H1 (cell line): ENCODE results near the gene LRIT2. TPM values are rescaled to one million over a fixed set of nuclear protein-coding genes. Genes with fewer than 3 reads are reported as not detected.

Experiments used
- CTCF ChIA-PET: fragments of 300-600 bp; sonication (Branson Sonifier 250); formaldehyde crosslinking; loops from one replicate; lab custom pipeline; 2021; ENCODE audit not compliant: partially characterized antibody; lab: Charles Lee
- POLR2A ChIA-PET: fragments of 300-600 bp; sonication (Branson Sonifier 250); formaldehyde crosslinking; loops from one replicate; lab custom pipeline; 2021; ENCODE audit warnings: inconsistent platforms; ENCODE audit not compliant: partially characterized antibody; lab: Charles Lee
- DNase-seq, 2 experiments: peaks; one replicate each; pipeline versions ENCODE4 v3.0.0 to v3.0.0-alpha.2; 2010 to 2022; ENCODE audit warnings: low spot score in 2 of 2, low read depth in 1 of 2, mixed read lengths in 1 of 2
- FAIRE-seq: peaks from 2 replicates; lab custom pipeline; 2011; peaks lifted over from hg19 to GRCh38; lab: Jason Lieb, UNC
- H2AFZ ChIP-seq: 2 replicates; pipeline ENCODE4 v1.8.1; 2012; ENCODE audit warnings: low read length, inconsistent platforms
- H2AK5ac ChIP-seq: 2 replicates; pipeline ENCODE4 v1.6.1; 2013; ENCODE audit warnings: low read depth, low read length
- H2BK120ac ChIP-seq: replicated peaks from 2 replicates; pipeline ENCODE3; 2013; ENCODE audit warnings: low read depth, low read length, inconsistent platforms
- H2BK12ac ChIP-seq: 2 replicates; pipeline ENCODE4 v1.6.1; 2013; ENCODE audit warnings: low read depth, low read length
- H2BK15ac ChIP-seq: 2 replicates; pipeline ENCODE4 v1.6.1; 2013; ENCODE audit warnings: low read length
- H2BK20ac ChIP-seq: 2 replicates; pipeline ENCODE4 v1.6.1; 2013; ENCODE audit warnings: low read length
- H2BK5ac ChIP-seq: 2 replicates; pipeline ENCODE4 v1.6.1; 2013; ENCODE audit warnings: low read depth, low read length
- H3K14ac ChIP-seq: 2 replicates; pipeline ENCODE4 v1.6.1; 2013; ENCODE audit warnings: inconsistent platforms; ENCODE audit not compliant: insufficient read length
- H3K18ac ChIP-seq: 2 replicates; pipeline ENCODE4 v1.6.1; 2013; ENCODE audit warnings: low read length; ENCODE audit errors: extremely low read depth
- H3K23ac ChIP-seq: 2 replicates; pipeline ENCODE4 v1.6.1; 2013; ENCODE audit warnings: inconsistent platforms; ENCODE audit not compliant: insufficient read length
- H3K23me2 ChIP-seq: 2 replicates; pipeline ENCODE4 v1.6.1; 2013; ENCODE audit warnings: low read depth, low read length
- H3K27ac ChIP-seq: 2 replicates; pipeline ENCODE4 v1.6.1; 2011; ENCODE audit warnings: low read depth, low read length, inconsistent platforms
- H3K27me3 ChIP-seq, 4 experiments: replicated peaks in 1 of 4; 1 replicate in 1 of 4; 2 replicates in 3 of 4; pipeline versions ENCODE4 v1.6.1 to v1.8.1; 2011 to 2013; ENCODE audit warnings: low read length in 3 of 4, mild to moderate bottlenecking in 3 of 4, inconsistent platforms in 2 of 4, mixed read lengths in 2 of 4, moderate library complexity in 1 of 4; ENCODE audit not compliant: control insufficient read depth in 3 of 4, insufficient read depth in 3 of 4; ENCODE audit errors: extremely low read depth in 1 of 4
- H3K36me3 ChIP-seq, 4 experiments: 2 replicates each; pipeline versions ENCODE4 v1.6.1 to v1.8.1; 2011 to 2013; ENCODE audit warnings: mild to moderate bottlenecking in 4 of 4, low read length in 3 of 4, moderate library complexity in 2 of 4, control low read depth in 1 of 4, inconsistent platforms in 1 of 4; ENCODE audit not compliant: insufficient read depth in 4 of 4, control insufficient read depth in 2 of 4
- H3K4ac ChIP-seq: replicated peaks from 2 replicates; pipeline ENCODE3; 2013; ENCODE audit warnings: low read length, low read depth, mixed read lengths, inconsistent platforms; ENCODE audit not compliant: insufficient read length
- H3K4me1 ChIP-seq, 4 experiments: replicated peaks in 1 of 4; 1 replicate in 1 of 4; 2 replicates in 3 of 4; pipeline versions ENCODE4 v1.6.1 to v1.8.1; 2011 to 2013; ENCODE audit warnings: low read length in 3 of 4, inconsistent platforms in 2 of 4, mixed read lengths in 1 of 4; ENCODE audit not compliant: insufficient read depth in 4 of 4, control insufficient read depth in 3 of 4
- H3K4me2 ChIP-seq, 2 experiments: 2 replicates each; pipeline versions ENCODE4 v1.6.1 to v1.8.1; 2011 to 2013; ENCODE audit warnings: low read depth in 2 of 2, low read length in 2 of 2, control low read depth in 1 of 2, inconsistent platforms in 1 of 2, mild to moderate bottlenecking in 1 of 2; ENCODE audit not compliant: insufficient read depth in 1 of 2
- H3K4me3 ChIP-seq, 4 experiments: fragments of 200-600, 300-600 bp in 1 of 4; sonication (generic), shearing (Covaris generic), sonication (Bioruptor Twin) in 1 of 4; 2 replicates each; pipeline versions ENCODE4 v1.5.1 to v1.8.1; 2011 to 2016; ENCODE audit warnings: low read length in 4 of 4, low read depth in 3 of 4, control low read depth in 2 of 4, inconsistent platforms in 2 of 4, mild to moderate bottlenecking in 2 of 4, mixed read lengths in 1 of 4, moderate library complexity in 1 of 4; ENCODE audit not compliant: insufficient read depth in 2 of 4; ENCODE audit errors: extremely low read depth in 1 of 4
- H3K56ac ChIP-seq: replicated peaks from 2 replicates; pipeline ENCODE3; 2013; ENCODE audit warnings: low read depth, mild to moderate bottlenecking, mixed read lengths, low read length, inconsistent platforms; ENCODE audit not compliant: insufficient read length
- H3K79me1 ChIP-seq: 2 replicates; pipeline ENCODE4 v1.6.1; 2013; ENCODE audit warnings: low read depth, low read length, control low read depth
- H3K79me2 ChIP-seq, 2 experiments: 2 replicates each; pipeline versions ENCODE4 v1.6.1 to v1.8.1; 2012 to 2013; ENCODE audit warnings: low read length in 2 of 2, mild to moderate bottlenecking in 2 of 2, inconsistent platforms in 1 of 2; ENCODE audit not compliant: insufficient read depth in 2 of 2, control insufficient read depth in 1 of 2
- H3K9ac ChIP-seq, 4 experiments: replicated peaks in 1 of 4; 1 replicate in 1 of 4; 2 replicates in 3 of 4; pipeline versions ENCODE4 v1.6.1 to v1.8.1; 2011 to 2013; ENCODE audit warnings: low read depth in 3 of 4, low read length in 3 of 4, control low read depth in 2 of 4, mild to moderate bottlenecking in 2 of 4, moderate library complexity in 2 of 4, inconsistent platforms in 1 of 4; ENCODE audit errors: extremely low read depth in 1 of 4
- H3K9me3 ChIP-seq, 2 experiments: 2 replicates each; pipeline versions ENCODE4 v1.6.1 to v1.8.1; 2012 to 2013; ENCODE audit warnings: mild to moderate bottlenecking in 2 of 2, moderate library complexity in 2 of 2, control low read depth in 1 of 2, inconsistent platforms in 1 of 2, low read depth in 1 of 2, low read length in 1 of 2, mixed read lengths in 1 of 2; ENCODE audit not compliant: insufficient read depth in 2 of 2
- H4K20me1 ChIP-seq, 2 experiments: replicated peaks in 1 of 2; 2 replicates each; pipeline versions ENCODE3 to v1.8.1; 2011 to 2013; ENCODE audit warnings: inconsistent platforms in 2 of 2, low read length in 2 of 2, mild to moderate bottlenecking in 1 of 2; ENCODE audit not compliant: insufficient read depth in 2 of 2, control insufficient read depth in 1 of 2
- H4K5ac ChIP-seq: 2 replicates; pipeline ENCODE4 v1.6.1; 2013; ENCODE audit warnings: low read length, low read depth, mixed read lengths, inconsistent platforms; ENCODE audit not compliant: insufficient read length
- H4K8ac ChIP-seq: 2 replicates; pipeline ENCODE4 v1.8.0; 2013; ENCODE audit warnings: mild to moderate bottlenecking, moderate library complexity, low read length, inconsistent platforms; ENCODE audit not compliant: insufficient read depth; ENCODE audit errors: extremely low read depth
- H4K91ac ChIP-seq: replicated peaks from 2 replicates; pipeline ENCODE3; 2013; ENCODE audit warnings: low read length, mixed read lengths, inconsistent platforms; ENCODE audit not compliant: insufficient read length
- EGR1 ChIP-seq: IDR thresholded peaks from 2 replicates; pipeline ENCODE4 v1.6.1; 2011; ENCODE audit warnings: low read depth, low read length, borderline replicate concordance
- EZH2 ChIP-seq: fragments of 200-600 bp; sonication (generic); IDR thresholded peaks from 2 replicates; pipeline ENCODE4 v1.7.1; 2012; ENCODE audit warnings: low read depth, mild to moderate bottlenecking, moderate library complexity, low read length, inconsistent platforms; ENCODE audit not compliant: severe bottlenecking
- KDM1A ChIP-seq: fragments of 200-600, 300-600 bp; sonication (generic); IDR thresholded peaks from 2 replicates; pipeline ENCODE4 v1.7.1; 2016; ENCODE audit warnings: mild to moderate bottlenecking, low read length, borderline replicate concordance
- POLR2AphosphoS5 ChIP-seq: IDR thresholded peaks from 2 replicates; pipeline ENCODE4 v1.6.1; 2011; ENCODE audit warnings: low read depth, low read length
- RAD21 ChIP-seq, 2 experiments: IDR thresholded peaks in 1 of 2; conservative IDR thresholded peaks in 1 of 2; 2 replicates each; pipeline ENCODE4 v1.6.1; 2011; ENCODE audit warnings: low read depth in 2 of 2, low read length in 2 of 2, improper control_type of control experiment in 1 of 2, inconsistent platforms in 1 of 2, mild to moderate bottlenecking in 1 of 2, moderate library complexity in 1 of 2
- RNF2 ChIP-seq: fragments of 200-900, 300-1000 bp; sonication (generic); IDR thresholded peaks from 2 replicates; pipeline ENCODE4 v1.7.1; 2016; ENCODE audit warnings: borderline replicate concordance, low read depth, mild to moderate bottlenecking, antibody characterized with exemption, low read length; ENCODE audit not compliant: poor library complexity, severe bottlenecking; ENCODE audit errors: missing control alignments
- RXRA ChIP-seq: IDR thresholded peaks from 2 replicates; pipeline ENCODE4 v1.6.1; 2011; ENCODE audit warnings: low read depth, mild to moderate bottlenecking, low read length, moderate library complexity; ENCODE audit not compliant: insufficient read depth
- SIX5 ChIP-seq: IDR thresholded peaks from 2 replicates; pipeline ENCODE4 v1.6.1; 2011; ENCODE audit warnings: mild to moderate bottlenecking, low read depth, low read length
- SP1 ChIP-seq: IDR thresholded peaks from 2 replicates; pipeline ENCODE4 v1.6.1; 2011; ENCODE audit warnings: low read depth, low read length
- TAF1 ChIP-seq: IDR thresholded peaks from 2 replicates; pipeline ENCODE4 v1.6.1; 2011; ENCODE audit warnings: mild to moderate bottlenecking, low read depth, low read length
- TAF7 ChIP-seq: optimal IDR thresholded peaks from 2 replicates; pipeline ENCODE3; 2011; ENCODE audit warnings: low read depth, mild to moderate bottlenecking, inconsistent platforms, low read length, moderate library complexity, borderline replicate concordance
- TEAD4 ChIP-seq: IDR thresholded peaks from 2 replicates; pipeline ENCODE4 v1.6.1; 2012; ENCODE audit warnings: low read depth, low read length, inconsistent platforms, mixed read lengths
- WGBS, 2 experiments: shearing (Covaris generic) in 1 of 2; methylation state at CpG; one replicate each; pipeline versions ENCODE4 v1.1.6 to v1.1.7; 2013 to 2015; ENCODE audit warnings: low lambda C conversion rate in 2 of 2, mixed read lengths in 2 of 2, inconsistent platforms in 1 of 2, low coverage in 1 of 2, missing lambda C conversion rate in 1 of 2; ENCODE audit not compliant: insufficient replicate concordance in 2 of 2, insufficient coverage in 1 of 2, insufficient read length in 1 of 2; ENCODE audit errors: extremely low coverage in 1 of 2, missing lambda C conversion rate in 1 of 2; 5-methylcytosine and 5-hydroxymethylcytosine counted together
- polyA plus RNA-seq, 7 experiments: library from polyadenylated mRNA; depleted of rRNA in 3 of 7; stranded (reverse) in 5 of 7; unstranded in 2 of 7; fragments of >200 nt in 5 of 7; fragments of 200-250 nt in 2 of 7; gene quantifications; 1 replicate in 5 of 7; 2 replicates in 1 of 7; 4 replicates in 1 of 7; pipeline versions ENCODE4 v1.2.1 to v1.2.3, GENCODE V29; 2011 to 2013; ENCODE audit warnings: missing spikeins in 2 of 7, mixed read lengths in 2 of 7
- total RNA-seq: library from RNA; stranded (reverse); fragmentation: NEBNext Ultra II Directional; extraction: Animal tissue kit (Norgen Biotek cat#: 25700); gene quantifications from 2 replicates; pipeline ENCODE4 v1.2.1, GENCODE V29; 2021
- TF ChIP-seq, protein P1 (sequence below): IDR thresholded peaks from 2 replicates; pipeline ENCODE4 v1.6.1; 2011; ENCODE audit warnings: low read depth, mild to moderate bottlenecking, low read length; ENCODE audit not compliant: insufficient read depth

The LRIT2 gene
- total and polyA plus RNA-seq, 2 of the 8 experiments (the other 6 are each of a cell fraction or from before 2014, with no cell fraction given), result not detected

DNA sequence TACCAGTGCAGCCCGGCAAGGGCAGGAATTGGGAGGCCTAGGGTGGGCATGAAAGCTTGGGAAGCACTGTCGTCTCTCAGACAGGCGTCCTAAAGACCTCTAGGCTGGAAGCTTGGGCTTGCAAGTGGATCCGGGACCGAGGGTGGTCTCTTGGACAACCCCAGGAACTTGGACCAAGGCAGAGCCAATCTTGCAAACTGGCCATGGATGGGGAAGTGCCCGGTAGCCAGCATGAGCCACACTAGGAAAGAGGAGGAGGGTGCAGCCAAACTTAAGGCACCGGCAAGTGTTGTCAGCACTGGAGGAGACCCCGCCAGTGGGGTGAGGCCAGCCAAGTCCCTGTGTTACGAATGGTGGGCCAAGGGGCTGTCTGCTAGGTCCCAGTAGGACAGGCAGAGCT, 8.5 kb downstream of the LRIT2 start:
- no peak for TF ChIP-seq TEAD4
- no peak for TF ChIP-seq SP1
- TF ChIP-seq EGR1, result no peak
- TF ChIP-seq RNF2, result no peak
- no peak for TF ChIP-seq POLR2AphosphoS5
- no peak for TF ChIP-seq TAF7
- TF ChIP-seq KDM1A, result no peak
- no peak for TF ChIP-seq EZH2
- no peak for TF ChIP-seq RXRA
- TF ChIP-seq TAF1, result no peak
- no peak for TF ChIP-seq RAD21 (IDR thresholded peaks at IDR 0.05 in 1 of 2, conservative IDR thresholded peaks at IDR 0.05 in 1 of 2; ENCODE audit: low read depth in 2 of 2, low read length in 2 of 2)
- TF ChIP-seq, protein P1, sequence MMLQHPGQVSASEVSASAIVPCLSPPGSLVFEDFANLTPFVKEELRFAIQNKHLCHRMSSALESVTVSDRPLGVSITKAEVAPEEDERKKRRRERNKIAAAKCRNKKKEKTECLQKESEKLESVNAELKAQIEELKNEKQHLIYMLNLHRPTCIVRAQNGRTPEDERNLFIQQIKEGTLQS, result no peak
- TF ChIP-seq SIX5, result no peak
- TF ChIP-seq, all 59 proteins: peak for 0
- no peak for FAIRE-seq
- Histone ChIP-seq H2AFZ (no peak overlapping the region), H2BK20ac (no peak overlapping the region), H3K4me3 (no peak overlapping the region), H3K79me1 (no peaks in the 10 kb centered on the region), H3K36me3 (no peaks in the 10 kb centered on the region), H3K79me2 (no peaks in the 10 kb centered on the region), H4K8ac (no peak overlapping the region), H2BK12ac (no peak overlapping the region), H3K4me2 (no peak overlapping the region), H2BK120ac (no peak overlapping the region), H3K27me3 (no peaks in the 10 kb centered on the region), H3K56ac (no peak overlapping the region), H2BK15ac (no peak overlapping the region), H4K5ac (no peak overlapping the region), H3K23ac (no peak overlapping the region), H3K27ac (no peak overlapping the region), H4K91ac (no peak overlapping the region), H3K9me3 (no peaks in the 10 kb centered on the region), H3K14ac (no peak overlapping the region), H3K4me1 (peaks cover 0 to 4% (median 0%) of the 10 kb centered on the region in 4 experiments; a peak in 1 of 7 replicates), H4K20me1 (no peaks in the 10 kb centered on the region), H2BK5ac (no peak overlapping the region), H3K23me2 (no peaks in the 10 kb centered on the region), H3K4ac (no peak overlapping the region), H3K9ac (no peak overlapping the region), H2AK5ac (no peak overlapping the region), H3K18ac (no peak overlapping the region)
- ChIA-PET CTCF (interaction anchor here (0.6 to 8.8 kb wide), 14 partner anchors 9 to 77 kb away, joined by 3 to 113 read pairs (median 4); partner anchors contain the start of genes LRIT2 and RGR), POLR2A (no interaction called here)
- 90% methylated on average over 9 of the region's 9 CpGs; no CpG with 5 or more reads in 1 of the 2 experiments for WGBS, 2 experiments
- no peak for DNase-seq
